OCI-LY3 (cell line): ENCODE results near the gene CALHM2.

Source experiments
- H2AFZ ChIP-seq: fragments of 200-600, 300-600 bp; shearing (Covaris generic); 2 replicates; pipeline ENCODE4 v1.6.0; 2014; ENCODE audit warnings: antibody characterized with exemption, low read depth, low read length
- H3K27ac ChIP-seq: fragments of 200-600, 300-600 bp; sonication (generic); 2 replicates; pipeline ENCODE4 v1.5.1; 2014; ENCODE audit warnings: mild to moderate bottlenecking, low read length, moderate library complexity, mixed read lengths
- H3K27me3 ChIP-seq: fragments of 200-600, 300-600 bp; sonication (generic); 2 replicates; pipeline ENCODE4 v1.6.1; 2014; ENCODE audit warnings: low read depth, low read length, mixed read lengths
- H3K36me3 ChIP-seq: fragments of 200-600, 300-600 bp; sonication (generic); replicated peaks from 2 replicates; pipeline ENCODE3; 2014; ENCODE audit warnings: low read depth, low read length, mixed read lengths
- H3K4me1 ChIP-seq: fragments of 300-600, 200-600 bp; sonication (generic); 2 replicates; pipeline ENCODE4 v1.6.1; 2014; ENCODE audit warnings: low read length, mixed read lengths
- H3K4me2 ChIP-seq: fragments of 200-600, 300-600 bp; sonication (generic); 2 replicates; pipeline ENCODE4 v1.6.1; 2014; ENCODE audit warnings: low read length, mixed read lengths
- H3K4me3 ChIP-seq: fragments of 300-600, 200-600 bp; sonication (generic); 2 replicates; pipeline ENCODE4 v1.5.1; 2014; ENCODE audit warnings: antibody characterized with exemption, mild to moderate bottlenecking, low read length, moderate library complexity
- H3K79me2 ChIP-seq: fragments of 300-600, 200-600 bp; shearing (Covaris generic); 2 replicates; pipeline ENCODE4 v1.6.1; 2014; ENCODE audit warnings: mild to moderate bottlenecking, low read length, mixed read lengths
- H3K9ac ChIP-seq: fragments of 300-600, 200-600 bp; shearing (Covaris generic); 2 replicates; pipeline ENCODE4 v1.6.0; 2014; ENCODE audit warnings: mild to moderate bottlenecking, low read length, moderate library complexity
- H3K9me3 ChIP-seq: fragments of 200-600, 300-600 bp; shearing (Covaris generic); 2 replicates; pipeline ENCODE4 v1.6.1; 2014; ENCODE audit warnings: low read length, mixed read lengths; ENCODE audit not compliant: insufficient read depth
- H4K20me1 ChIP-seq: fragments of 200-600, 300-600 bp; sonication (generic); 2 replicates; pipeline ENCODE4 v1.6.1; 2016; ENCODE audit warnings: low read length, mixed read lengths; ENCODE audit not compliant: insufficient read depth
- CTCF ChIP-seq: fragments of 200-600, 300-600 bp; sonication (generic); IDR thresholded peaks from 2 replicates; pipeline ENCODE4 v1.5.1; 2014; ENCODE audit warnings: antibody characterized with exemption, low read length, low read depth
- EZH2phosphoT487 ChIP-seq: fragments of 200-600 bp; shearing (Covaris generic); IDR thresholded peaks from 2 replicates; pipeline ENCODE4 v1.6.1; 2018; ENCODE audit warnings: antibody characterized with exemption, mixed run types, low read depth

CALHM2 gene

GRCh38 chr10:103457896-103458583 is 5.9 kb upstream of the CALHM2 start:
- Histone ChIP-seq H3K9ac (no peak overlapping the region), H2AFZ (no peak overlapping the region), H3K4me3 (no peak overlapping the region), H3K27me3 (no peaks in the 10 kb centered on the region), H3K9me3 (no peaks in the 10 kb centered on the region), H3K4me1 (no peaks in the 10 kb centered on the region), H3K4me2 (no peak overlapping the region), H3K27ac (no peak overlapping the region), H3K36me3 (no peaks in the 10 kb centered on the region), H3K79me2 (no peaks in the 10 kb centered on the region), H4K20me1 (no peaks in the 10 kb centered on the region)
- TF ChIP-seq CTCF (no peak), EZH2phosphoT487 (no peak)

DNA sequence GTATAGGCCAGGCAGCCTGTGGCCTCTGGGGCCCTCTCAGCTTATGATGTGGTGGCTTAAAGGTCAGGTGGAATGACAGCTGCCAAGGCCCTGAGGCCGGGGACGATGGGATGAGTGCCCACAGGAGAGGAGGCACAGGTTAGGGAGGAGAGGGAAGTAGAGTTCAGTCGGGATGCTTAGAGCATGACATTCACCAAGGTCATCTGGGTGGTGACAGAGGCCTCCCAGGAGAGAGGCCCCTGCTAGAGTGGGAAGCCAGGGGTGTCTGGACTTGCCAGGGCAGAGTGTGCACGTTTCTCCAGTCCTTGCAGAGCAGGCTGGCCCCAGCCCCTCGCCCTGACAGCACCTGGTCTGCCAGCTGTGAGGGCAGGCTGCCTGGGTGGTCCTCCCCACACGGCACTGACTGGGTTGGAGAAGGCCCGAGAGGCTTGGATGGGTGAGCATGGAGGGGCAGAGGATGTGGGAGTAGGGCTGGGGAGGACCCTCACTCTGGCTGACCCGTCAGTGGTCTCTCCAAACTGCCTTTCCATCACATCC is 5.1 kb upstream of the CALHM2 start:
- TF ChIP-seq CTCF = no peak
- TF ChIP-seq EZH2phosphoT487 = no peak
- H3K9me3 ChIP-seq = no peaks in the 10 kb centered on the region
- 0 out of 2 replicates have a peak, but pooled peaks cover 4% of the 10 kb centered on the region for H3K4me1 ChIP-seq
- no peaks in the 10 kb centered on the region for H4K20me1 ChIP-seq
- H3K4me2 ChIP-seq = no peak overlapping the region
- H3K79me2 ChIP-seq = no peaks in the 10 kb centered on the region
- no peaks in the 10 kb centered on the region for H3K36me3 ChIP-seq
- no peak overlapping the region for H3K27ac ChIP-seq
- H2AFZ ChIP-seq = no peak overlapping the region
- no peaks in the 10 kb centered on the region for H3K27me3 ChIP-seq
- H3K9ac ChIP-seq = no peak overlapping the region
- H3K4me3 ChIP-seq = no peak overlapping the region

DNA sequence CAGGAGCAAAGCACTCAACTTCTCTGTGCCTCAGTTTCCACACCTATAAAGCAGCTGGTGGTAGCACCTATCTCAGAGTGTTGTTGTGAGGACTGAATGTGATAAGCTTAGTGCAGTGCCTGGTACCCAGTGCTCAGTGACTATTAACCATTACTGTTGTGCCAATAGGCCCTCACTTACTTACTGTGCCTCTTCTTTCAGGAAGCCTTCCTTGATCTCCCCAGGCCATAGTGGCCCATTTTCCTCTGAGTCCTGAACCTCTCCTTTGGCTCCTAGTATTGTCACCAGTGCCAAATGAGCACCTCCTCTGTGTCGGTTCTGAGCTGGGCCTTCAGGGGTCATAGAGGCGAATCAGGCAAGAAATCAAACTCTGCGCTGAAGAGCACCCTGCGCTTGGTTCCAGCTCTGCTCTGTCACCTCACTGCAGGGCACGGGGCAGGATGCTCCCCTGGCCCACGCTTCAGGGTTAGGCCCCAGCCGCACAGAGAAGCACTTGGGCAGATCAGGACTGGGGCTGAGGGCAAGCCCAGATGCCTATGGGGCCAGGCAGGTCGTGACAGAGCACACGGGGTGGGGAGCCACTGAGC is 4.0 kb upstream of the CALHM2 start:
- Histone ChIP-seq H3K79me2 (no peaks in the 10 kb centered on the region), H3K27me3 (no peaks in the 10 kb centered on the region), H3K4me3 (no peak overlapping the region), H3K9ac (no peak overlapping the region), H3K9me3 (no peaks in the 10 kb centered on the region), H3K4me1 (peaks cover 4% of the 10 kb centered on the region; the same call in 1 of the 2 replicates), H2AFZ (no peak overlapping the region), H4K20me1 (no peaks in the 10 kb centered on the region), H3K36me3 (no peaks in the 10 kb centered on the region), H3K27ac (no peak overlapping the region), H3K4me2 (no peak overlapping the region)
- TF ChIP-seq EZH2phosphoT487 = no peak
- TF ChIP-seq CTCF = no peak

GRCh38 chr10:103455235-103455634 is 3.1 kb upstream of the CALHM2 start:
- H3K79me2 ChIP-seq = no peaks in the 10 kb centered on the region
- H3K4me1 ChIP-seq = peaks cover 4% of the 10 kb centered on the region; the same call in 1 of the 2 replicates
- no peak overlapping the region for H3K4me2 ChIP-seq
- no peaks in the 10 kb centered on the region for H3K9me3 ChIP-seq
- H3K27me3 ChIP-seq = no peaks in the 10 kb centered on the region
- H2AFZ ChIP-seq = no peak overlapping the region
- no peak overlapping the region for H3K9ac ChIP-seq
- no peak overlapping the region for H3K4me3 ChIP-seq
- TF ChIP-seq CTCF (no peak), EZH2phosphoT487 (no peak)
- H3K27ac ChIP-seq = no peak overlapping the region
- no peaks in the 10 kb centered on the region for H4K20me1 ChIP-seq
- no peaks in the 10 kb centered on the region for H3K36me3 ChIP-seq
